NCI-H2107 treated with DMSO at 0.1 percent for 48 hours (cell line): ENCODE results near the gene GAS2L1.

Experiments
- DNase-seq: peaks from one replicate; lab custom pipeline; 2025; ENCODE audit not compliant: unreplicated experiment; lab: John Stamatoyannopoulos, UW

GAS2L1 gene

GRCh38 chr22:29308791-29309262 is 2.4 kb downstream of the GAS2L1 start:
- DNase-seq, result no peak

DNA sequence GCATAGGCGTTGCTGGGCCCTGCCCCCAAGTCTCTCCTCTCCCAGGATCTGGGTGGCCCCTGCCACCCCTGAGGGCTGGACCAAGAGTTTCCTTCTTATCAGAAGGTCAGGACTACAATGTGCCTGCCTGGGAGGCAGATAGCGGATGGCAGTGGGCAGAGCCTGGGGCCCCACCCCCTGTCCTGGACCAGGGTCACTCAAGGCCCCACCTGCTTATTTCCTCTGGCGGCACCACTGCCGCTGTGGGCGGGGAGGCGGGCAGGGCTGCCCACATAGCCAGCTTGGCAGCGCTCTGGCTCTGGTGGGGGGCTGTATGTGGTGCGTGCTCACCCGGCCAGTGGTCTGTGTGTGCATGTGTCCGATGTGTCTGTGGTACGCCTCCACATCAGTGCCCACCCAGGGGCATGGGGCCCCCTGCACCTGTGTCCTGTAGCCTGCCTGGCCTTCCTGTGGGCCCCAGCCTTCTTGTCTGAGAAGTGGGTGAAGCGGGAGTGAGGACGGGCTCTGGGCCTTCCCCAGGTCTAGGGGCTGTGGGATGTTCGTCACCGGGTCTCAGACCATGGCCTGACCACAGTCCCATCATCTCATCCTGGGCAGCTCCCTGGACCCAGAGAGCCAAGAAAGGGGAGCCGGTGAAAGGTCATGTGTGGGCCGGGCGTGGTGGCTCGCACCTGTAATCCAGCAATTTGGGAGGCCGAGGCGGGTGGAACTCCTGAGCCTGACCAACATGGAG is 3.0 kb downstream of the GAS2L1 start:
- DNase-seq, result no peak

DNA sequence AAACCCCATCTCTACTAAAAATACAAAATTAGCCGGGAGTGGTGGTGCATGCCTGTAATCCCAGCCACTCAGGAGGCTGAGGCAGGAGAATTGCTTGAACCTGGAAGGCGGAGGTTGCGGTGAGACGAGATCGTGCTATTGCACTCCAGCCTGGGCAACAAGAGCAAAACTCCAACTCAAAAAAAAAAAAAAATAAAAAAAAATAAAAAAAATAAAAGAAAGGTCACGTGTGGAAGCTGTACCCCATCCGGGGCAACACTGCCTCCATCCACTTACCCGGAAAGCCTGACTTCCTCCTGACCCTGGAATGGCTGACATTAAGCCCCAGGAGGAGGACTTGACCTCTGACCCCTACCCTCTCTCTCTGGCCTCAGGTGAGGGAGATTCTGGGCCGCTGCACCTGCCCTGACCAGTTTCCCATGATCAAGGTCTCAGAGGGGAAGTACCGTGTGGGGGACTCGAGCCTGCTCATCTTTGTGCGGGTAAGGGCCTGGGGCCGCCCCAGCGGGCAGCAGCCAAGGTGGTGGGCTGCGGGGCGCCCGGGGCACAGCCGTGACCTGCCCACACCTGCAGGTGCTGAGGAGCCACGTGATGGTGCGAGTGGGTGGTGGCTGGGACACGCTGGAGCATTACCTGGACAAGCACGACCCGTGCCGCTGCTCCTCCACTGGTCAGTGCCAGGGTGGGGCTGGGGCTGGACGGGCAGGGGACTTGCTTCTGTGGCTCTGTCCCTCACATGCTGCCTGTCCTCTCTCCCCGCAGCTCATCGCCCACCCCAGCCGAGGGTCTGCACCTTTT is 3.8 kb downstream of the GAS2L1 start:
- no peak for DNase-seq

- no peak for DNase-seq
Observed at GRCh38 chr22:29310863-29311339, 4.5 kb downstream of the GAS2L1 start.

DNA sequence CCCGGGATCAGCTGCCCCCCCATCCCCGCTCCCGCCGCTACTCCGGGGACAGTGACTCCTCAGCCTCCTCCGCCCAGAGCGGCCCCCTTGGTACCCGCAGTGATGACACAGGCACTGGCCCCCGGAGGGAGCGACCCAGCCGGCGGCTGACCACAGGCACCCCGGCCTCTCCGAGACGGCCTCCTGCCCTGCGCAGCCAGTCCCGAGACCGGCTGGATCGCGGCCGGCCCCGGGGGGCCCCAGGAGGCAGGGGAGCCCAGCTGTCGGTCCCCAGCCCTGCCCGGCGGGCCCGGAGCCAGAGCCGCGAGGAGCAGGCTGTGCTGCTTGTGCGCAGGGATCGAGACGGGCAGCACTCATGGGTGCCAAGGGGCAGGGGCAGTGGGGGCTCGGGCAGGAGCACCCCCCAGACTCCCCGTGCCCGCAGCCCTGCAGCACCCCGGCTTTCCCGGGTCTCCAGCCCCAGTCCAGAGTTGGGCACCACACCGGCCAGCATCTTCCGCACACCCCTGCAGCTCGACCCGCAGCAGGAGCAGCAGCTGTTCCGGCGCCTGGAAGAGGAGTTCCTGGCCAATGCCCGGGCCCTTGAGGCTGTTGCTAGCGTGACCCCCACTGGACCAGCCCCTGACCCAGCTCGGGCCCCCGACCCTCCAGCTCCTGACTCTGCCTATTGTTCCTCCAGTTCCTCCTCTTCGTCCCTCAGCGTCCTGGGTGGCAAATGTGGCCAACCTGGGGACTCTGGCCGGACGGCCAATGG is 5.2 kb downstream of the GAS2L1 start:
- no peak for DNase-seq

DNA sequence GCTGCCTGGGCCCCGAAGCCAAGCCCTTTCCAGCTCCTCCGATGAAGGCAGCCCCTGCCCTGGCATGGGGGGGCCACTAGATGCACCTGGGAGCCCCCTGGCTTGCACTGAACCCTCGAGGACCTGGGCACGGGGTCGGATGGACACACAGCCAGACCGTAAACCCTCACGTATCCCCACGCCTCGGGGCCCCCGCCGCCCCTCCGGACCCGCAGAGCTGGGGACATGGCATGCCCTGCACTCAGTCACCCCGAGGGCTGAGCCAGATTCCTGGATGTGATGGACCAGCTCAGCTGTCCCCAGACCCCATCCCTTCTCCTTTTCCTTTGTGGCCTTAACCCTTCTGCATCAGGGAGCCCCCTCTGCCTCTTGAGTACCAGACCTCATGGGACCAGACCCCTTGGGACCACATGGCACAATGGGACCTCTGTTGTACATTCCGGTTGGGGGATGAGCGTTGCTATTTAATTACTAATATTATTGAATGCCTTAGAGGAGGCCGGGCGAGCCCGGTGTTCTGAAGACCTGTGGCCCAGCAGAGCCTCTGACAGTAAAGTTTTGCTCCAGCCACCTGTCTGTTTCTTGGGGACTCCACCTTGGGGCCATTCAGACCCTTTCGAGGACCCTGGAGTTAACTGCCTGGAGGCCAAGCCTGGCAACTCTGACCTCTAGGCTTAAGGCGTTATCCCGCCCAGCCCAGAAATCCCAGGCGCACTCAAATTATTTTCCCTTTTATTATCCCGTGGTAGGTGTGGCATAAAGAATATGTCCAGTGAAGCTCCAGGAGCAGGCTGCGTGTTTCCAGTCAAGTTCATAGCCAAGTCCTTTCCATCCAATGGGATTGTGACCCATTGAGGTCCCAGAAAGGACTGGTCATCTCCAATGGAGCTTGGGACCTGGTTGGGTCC is 6.0 kb downstream of the GAS2L1 start:
- DNase-seq, result no peak

- no peak for DNase-seq
Observed at GRCh38 chr22:29313126-29313575, 6.7 kb downstream of the GAS2L1 start.

GRCh38 chr22:29313576-29314466 is 7.4 kb downstream of the GAS2L1 start:
- no peak for DNase-seq

GRCh38 chr22:29314537-29315285 is 8.3 kb downstream of the GAS2L1 start:
- no peak for DNase-seq

- DNase-seq, result no peak
Observed at GRCh38 chr22:29315286-29316140, 9.1 kb downstream of the GAS2L1 start, which contains the start of gene RASL10A. TSS of gene RASL10A (minus strand) at chr22:29315697. CDS start at chr22:29315246, 451 bp downstream.

DNA sequence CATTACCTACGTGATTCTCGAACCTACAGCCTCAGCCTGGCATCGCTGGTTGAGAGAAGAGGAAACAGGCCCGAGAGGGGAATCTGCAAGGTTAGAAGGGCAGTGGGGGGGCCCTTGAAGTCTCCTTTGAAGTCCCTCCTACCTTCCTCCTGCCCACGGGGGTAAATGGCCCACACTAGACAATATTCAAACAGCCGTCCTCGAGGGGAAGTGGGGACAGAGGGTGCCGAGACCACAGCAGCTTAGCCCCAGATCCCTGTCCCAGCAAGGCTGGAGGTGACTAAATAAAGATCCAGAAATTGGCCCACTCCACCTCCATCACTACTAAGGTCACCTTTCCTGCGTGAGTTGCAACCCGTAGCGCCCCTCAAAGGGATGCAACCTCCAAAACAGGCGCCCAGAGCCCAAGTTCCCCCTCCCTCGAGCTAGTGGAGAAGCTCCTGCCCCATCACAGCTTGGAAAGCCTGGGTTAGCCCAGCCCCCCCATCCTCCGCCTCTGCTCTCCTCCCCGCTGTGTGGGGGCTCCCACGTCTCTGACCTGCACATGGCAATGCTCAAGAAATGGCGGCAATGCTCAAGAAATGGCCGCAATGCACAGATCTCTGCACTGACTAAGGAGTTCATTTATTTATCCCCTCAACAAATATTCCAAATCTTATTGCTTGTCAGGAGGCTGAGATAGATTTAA is 9.8 kb downstream of the GAS2L1 start:
- no peak for DNase-seq

GRCh38 chr22:29317827-29318454 is 11.5 kb downstream of the GAS2L1 start:
- DNase-seq, result no peak

- no peak for DNase-seq
Observed at GRCh38 chr22:29319072-29319471, 12.6 kb downstream of the GAS2L1 start.

GRCh38 chr22:29320546-29320945 is 14.1 kb downstream of the GAS2L1 start:
- no peak for DNase-seq

DNA sequence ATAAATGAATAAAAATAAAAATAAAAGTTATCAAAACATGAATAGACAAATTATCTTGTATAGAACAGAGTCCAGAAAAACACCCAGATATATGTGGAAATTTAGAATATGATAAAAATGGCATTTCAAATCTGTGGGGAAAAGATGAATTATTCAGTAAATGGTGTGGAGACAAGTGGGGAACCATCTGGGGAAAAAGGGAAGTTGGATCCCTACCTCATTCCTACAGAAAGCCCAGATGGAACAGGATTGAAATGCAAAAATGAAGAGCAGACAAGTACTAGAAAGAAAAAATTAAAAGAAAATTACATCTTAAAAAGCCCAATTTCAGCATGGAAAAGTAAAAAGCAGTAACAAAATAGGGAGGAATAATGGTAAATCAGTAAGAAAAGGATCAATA is 17.2 kb downstream of the GAS2L1 start:
- no peak for DNase-seq

DNA sequence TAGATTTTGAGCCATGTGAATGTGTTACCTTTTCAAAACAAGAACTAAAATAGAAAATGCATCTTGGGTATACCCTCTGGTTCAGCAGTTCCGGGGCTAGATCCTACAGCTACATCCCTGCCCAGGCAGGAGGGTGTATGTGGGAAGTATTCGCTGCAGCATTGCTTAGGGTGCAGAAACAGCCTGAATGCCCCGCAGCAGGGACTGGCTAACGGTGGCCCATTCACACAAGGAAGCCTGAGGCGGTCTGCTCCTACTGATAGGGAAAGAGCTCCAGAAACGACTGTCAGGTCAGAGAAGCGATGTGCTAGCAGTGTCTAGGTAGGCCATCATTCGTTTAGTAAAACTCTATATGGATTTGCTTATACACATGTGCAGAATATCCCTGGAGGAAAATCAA is 18.9 kb downstream of the GAS2L1 start:
- no peak for DNase-seq
